GM18499 (cell line): ENCODE measurements around the gene KDM2B.

ENCODE experiments used
- ATAC-seq: cut with Tn5 transposase; IDR thresholded peaks from one replicate; pipeline ENCODE4 v1.9.1; 2021; ENCODE audit warnings: moderate number of reproducible peaks; ENCODE audit not compliant: insufficient read depth, unreplicated experiment

KDM2B gene

DNA sequence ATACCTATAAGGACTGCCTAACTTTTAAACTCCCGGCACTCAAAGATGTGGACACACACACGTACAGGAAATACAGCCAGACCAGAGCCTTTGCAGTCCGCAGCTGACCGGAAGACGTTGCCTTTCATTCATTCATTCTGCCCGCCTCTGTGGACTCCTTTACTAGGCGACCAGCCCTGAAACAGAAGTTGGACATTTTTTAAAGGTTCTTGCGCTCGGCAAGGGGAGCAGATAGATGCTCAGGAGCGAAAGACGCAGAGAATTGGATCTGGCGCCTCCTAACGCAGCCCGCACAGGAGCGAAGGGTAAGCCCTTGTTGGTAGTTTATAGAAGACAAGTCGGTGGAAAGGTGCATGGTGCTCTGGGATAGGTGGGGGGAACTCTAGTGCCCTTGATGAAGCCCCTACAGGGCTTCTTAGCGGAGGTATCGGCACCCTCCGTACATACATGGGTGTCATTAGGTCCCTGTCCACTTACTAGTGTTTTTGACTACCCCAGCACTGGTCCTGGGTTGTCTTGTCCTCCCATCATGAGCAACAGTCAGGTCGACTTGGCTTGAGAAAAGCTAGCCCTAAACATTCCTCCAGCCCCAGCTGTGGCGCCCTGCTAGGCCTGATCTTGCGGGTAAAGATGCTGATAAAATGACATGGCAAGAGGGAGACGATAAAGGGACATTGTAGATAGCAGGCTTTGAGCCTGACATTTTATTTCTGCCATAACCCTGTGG, at the start of gene KDM2B:
Gene KDM2B (minus strand): TSS at position 65 of the 727 bp plus-strand sequence. CDS start 112 bp downstream, outside the sequence.
- ATAC-seq, result no peak

DNA sequence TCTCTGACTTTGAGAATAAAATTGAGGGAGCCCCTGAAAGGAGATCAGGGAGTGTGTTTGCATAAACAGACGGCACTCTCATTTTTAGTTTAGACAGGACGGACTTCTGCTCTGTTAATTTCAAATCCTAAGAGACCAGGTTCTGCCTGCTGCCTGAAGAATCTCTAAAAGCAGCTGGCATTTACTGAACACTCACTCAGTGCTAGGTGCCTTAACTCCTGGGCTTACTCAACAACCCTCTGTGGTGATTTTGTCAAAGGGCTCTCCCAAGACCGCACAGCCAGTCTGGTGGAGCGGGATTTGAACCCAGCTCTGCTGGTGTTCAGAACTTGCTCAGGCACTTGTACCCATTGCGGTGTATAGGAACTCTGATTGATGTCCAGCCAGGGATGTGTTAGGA, 47.7 kb upstream of the KDM2B start:
- ATAC-seq, result no peak

DNA sequence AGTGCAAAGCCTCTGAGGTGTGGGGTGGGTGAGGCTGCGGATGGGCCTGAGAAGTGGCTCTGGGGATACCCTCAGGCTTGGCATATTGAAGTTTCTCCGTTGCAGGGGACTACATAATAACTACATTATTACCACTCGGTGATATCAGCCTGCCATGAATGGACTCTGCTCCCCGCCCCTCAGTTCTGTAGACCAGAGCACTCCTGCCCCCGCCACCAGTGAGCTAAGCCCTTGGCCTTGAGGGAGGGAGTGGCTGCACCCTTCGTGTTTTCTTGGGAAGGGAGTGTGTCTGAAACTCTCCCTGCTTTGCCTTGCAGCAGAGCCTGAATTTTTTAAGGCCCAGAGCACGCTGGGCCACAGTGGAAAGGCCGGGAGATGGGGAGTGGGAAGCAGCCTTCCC, 47.2 kb upstream of the KDM2B start:
- no peak for ATAC-seq

DNA sequence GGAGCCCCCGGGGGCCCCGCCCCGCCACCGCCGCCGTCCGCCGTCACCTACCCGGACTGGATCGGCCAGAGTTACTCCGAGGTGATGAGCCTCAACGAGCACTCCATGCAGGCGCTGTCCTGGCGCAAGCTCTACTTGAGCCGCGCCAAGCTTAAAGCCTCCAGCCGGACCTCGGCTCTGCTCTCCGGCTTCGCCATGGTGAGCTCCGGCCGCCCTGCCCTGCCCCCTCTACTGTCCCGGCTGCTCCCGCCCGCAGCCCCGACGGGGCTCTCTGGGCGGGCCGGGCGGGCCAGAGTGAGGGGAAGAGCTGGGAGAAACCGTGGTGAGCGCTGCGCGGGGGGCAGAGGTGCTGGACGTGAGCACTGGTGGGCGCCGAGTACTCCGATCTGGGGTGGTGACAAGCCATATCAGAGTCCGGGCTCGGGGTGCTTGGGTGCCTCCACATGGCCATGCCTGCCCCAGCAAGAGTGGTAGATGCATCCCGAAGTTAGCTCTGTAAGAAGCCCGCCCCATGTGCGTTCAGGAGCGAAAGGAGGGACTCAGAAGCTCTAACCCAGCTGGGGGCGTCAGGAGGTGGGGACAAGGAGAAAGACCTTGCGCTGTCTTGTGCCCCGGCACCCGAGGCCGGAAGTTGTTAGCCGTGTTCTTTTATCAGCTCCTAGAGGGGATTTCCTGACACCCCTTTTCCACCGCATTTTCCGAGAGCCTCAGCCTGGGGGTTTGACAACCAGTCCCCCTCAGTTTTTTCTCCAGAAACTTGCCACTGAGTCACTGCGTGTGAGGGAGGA, 46.2 kb upstream of the KDM2B start:
- peak; percentile 27 for ATAC-seq

DNA sequence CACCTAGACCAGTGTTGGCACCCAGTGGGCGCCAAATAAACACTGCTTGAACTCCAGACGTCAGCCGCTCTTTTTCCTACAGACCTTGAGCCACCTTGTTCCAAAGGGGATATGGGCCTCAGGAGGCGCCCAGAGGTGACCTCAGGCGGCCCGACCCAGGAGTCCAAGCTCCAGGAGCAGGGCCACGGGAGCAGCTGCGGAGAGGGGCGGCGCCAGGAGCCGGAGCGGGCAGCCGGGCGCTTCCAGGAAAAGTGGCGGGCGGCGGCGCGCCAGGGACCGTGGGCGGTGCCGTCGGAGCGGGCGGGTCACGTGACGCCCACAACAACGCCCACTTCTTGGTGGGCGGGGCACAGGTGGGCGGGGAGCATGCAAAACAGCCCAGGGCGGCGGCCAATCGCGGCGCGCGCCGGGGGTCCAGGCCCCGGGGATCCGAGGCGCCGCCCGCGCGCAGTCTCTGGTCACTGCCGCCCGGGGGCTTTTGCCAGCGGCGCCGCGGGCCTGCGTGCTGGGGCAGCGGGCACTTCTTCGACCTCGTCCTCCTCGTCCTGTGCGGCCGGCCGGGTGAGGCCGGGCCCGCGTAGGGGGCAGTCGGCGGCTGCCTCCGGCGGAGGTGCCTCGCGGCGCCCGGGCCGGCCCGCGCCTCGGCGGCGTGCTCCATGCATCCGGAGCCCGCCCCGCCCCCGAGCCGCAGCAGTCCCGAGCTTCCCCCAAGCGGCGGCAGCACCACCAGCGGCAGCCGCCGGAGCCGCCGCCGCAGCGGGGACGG, 45.4 kb upstream of the KDM2B start, which contains the start of gene ORAI1:
Gene ORAI1 (plus strand): TSS at position 444 of the 766 bp plus-strand sequence.
- peak; percentile 33 for ATAC-seq

DNA sequence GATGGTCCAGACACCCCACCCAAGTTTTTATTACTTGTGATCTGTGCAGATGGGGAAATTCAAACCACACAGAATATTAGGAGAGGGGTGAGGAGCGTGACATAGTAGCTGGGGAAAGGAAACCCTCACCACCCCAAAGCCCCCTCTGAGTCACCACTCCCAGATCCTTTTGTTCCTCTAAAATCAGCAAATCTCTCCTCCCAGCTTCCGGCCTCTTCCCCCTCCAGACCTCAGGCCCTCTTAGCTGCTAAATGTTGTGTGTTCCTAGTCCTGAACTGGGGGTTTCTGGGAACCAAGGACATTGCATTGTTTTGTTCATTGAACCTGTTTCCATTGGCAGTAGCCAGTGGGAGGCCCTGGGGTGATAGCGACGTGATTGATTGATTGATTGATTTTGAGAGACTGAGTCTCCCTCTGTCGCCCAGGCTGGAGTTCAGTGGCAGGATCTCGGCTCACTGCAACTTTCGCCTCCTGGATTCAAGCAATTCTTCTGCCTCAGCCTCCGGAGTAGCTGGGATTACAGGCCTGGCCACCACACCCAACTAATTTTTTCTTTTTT, 39.6 kb upstream of the KDM2B start:
- ATAC-seq, result no peak

DNA sequence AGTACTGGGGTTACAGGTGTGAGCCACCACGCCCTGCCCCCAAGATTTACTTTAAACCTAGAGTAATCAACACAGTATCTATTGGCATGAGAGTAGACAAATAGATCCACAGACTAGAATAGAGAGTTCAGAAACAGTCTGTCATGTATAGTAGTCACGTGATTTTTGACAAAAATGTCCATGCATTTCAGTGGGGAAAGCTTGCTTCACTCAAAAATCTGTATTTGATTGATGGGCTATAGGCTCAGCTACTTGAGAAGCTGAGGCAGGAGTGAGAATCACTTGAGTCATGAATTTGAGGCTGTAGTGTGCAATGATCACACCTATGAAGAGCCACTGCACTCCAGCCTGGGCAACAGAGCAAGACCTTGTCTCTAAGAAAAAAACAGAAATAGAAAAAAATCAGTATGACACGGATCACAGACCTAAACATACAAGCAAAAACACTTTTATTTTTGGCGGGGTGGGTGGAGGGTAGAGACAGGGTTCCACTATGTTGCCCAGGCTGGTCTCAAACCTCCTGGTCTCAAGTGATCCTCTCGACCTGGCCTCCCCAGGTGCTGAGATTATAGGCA, 37.9 kb upstream of the KDM2B start:
- no peak for ATAC-seq

DNA sequence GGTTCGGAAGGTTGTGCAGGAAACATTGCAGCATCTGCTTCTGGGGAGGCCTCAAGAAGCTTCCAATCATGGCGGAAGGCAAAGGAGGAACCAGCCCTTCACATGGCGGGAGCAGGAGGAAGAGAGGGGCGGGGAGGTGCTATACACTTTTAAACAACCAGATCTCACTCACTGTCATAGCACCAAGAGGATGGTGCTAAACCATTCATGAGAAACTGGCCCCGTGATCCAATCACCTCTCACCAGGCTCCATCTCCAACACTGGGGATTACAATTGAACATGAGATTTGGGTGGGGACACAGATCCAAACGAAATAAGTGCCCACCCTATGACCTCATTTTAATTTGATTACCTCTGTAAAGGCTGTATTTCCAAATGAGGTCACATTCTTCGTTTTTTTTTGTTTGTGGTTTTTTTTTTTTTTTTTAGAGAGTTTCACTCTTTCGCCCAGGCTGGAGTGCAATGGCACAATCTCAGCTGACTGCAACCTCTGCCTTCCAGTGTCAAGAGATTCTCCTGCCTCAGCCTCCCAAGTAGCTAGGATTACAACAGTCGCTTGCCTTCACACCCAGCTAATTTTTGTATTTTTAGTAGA, 34.1 kb upstream of the KDM2B start:
- no peak for ATAC-seq

DNA sequence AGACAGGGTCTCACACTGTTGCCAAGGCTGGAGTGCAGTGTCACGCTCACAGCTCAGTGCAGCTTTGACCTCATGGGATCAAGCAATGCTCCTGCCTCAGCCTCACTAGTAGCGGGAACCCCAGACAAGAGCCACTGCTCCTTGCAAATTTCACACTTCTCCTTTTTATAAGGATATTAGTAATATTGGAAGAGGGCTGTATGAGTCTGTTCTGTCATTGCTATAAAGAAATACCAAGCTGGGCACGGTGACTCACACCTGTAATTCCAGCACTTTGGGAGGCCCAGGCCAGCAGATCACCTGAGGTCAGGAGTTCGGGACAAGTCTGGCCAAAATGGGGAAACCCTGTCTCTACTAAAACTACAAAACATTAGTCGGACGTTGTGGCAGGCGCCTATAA, 32.6 kb upstream of the KDM2B start:
- no peak for ATAC-seq

DNA sequence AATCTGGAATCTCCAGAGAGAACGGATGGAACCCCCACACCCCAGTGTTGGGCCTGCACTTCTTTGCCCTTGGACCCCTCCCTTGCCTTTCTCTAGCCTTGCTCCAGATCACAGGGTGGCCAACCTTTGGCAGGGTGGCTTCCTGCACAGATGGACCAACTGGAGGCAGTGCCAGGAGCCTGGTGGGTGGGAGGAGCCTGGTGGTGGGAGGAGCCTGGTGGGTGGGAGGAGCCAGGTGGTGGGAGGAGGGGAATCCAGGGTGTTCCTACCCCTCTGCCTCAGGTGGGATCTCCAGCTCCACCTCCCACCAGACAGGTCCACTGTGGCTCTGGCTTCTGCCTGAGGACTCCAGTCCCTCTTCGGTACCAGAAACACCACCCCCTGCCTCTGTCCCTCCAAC, 30.5 kb upstream of the KDM2B start:
- ATAC-seq, result no peak

DNA sequence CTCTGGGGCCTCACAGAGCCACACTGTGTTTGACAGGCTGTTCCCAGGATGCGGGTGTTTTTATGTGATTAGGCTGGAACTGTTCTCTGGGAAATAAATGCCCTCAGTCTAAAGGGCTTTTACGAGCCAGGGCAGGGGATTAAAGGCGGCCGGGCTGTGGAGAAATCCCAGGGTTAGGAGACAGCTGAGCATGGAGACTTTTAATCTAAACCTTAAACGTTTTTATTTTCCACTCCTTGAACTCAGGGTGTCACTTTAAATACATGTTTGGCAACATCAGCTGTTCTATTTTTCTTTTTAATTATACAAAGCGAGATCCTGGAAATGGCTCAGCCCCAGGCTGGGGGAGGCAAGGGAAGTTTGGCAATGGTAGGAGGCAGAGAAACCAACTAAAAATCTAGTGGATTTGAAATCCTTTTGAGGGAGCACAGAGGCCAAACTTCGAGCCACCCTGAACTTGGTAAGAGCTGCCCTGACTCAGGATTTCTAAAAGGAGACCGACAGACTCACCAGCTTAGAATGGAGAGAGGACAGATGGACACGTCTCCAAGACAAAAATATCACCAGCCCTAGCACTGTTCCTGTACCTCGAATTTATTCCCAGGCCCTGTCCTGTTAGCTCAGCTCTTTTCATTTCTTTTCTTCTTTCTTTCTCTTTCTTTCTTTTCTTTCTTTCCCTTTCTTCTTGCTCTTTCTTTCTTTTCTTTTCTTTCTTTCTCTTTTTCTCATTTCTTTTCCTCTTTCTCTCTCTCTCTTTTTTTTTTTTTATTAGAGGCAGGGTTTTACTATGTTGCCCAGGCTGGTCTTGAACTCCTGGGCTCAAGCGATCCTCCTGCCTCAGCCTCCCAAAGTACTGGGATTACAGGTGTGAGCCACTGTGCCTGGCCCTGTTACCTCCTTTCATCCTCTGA, 29.7 kb upstream of the KDM2B start:
- ATAC-seq, result no peak

DNA sequence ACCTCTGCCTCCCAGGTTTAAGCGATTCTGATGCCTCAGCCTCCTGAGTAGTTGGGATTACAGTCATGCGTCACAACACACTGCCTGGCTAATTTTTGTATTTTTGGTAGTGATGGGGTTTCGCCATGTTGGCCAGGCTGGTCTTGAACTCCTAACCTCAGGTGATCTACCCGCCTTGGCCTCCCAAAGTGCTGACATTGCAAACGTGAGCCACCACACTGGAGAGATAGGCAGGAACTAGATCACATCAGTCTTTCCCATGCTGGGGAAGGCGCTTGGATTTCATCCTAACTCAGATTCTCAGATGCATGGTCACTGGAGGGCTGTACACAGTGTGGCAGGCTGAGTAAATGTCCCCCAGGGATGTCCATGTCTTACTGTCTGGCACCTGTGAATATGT, 27.5 kb upstream of the KDM2B start:
- no peak for ATAC-seq

DNA sequence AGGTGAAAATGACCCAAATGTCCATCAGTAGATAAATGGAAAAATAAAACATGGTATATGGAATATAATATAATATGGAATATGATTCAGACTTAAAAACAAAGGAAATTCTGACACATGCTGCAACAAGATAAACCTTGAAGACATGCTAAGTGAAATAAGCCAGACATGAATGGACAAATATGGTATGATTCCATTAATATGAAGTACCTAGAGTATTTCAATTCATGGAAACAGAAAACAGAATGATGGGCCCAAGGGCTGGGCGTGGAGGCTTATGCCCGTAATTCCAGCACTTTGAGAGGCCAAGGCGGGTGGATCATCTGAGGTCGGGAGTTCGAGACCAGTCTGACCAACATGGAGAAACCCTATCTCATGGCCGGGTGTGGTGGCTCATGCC, 22.8 kb upstream of the KDM2B start:
- ATAC-seq, result no peak

DNA sequence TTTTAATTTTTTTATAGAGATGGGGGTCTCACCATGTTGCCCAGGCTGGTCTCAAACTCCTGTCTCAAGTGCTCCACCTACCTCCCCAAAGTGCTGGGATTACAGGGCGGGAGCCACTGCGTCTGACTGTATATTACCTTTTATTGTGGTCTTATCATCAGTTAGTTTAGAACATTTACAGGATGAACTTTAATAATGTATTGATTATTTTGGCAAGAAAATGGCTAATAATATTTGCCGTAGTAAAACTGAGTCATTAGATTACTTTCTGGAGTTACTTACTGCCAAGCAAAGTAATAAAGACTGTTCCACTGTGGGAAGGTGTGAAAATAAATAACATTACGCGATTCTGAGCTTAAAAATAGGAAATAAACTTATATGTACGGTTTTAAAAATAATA, 21.9 kb upstream of the KDM2B start:
- no peak for ATAC-seq

DNA sequence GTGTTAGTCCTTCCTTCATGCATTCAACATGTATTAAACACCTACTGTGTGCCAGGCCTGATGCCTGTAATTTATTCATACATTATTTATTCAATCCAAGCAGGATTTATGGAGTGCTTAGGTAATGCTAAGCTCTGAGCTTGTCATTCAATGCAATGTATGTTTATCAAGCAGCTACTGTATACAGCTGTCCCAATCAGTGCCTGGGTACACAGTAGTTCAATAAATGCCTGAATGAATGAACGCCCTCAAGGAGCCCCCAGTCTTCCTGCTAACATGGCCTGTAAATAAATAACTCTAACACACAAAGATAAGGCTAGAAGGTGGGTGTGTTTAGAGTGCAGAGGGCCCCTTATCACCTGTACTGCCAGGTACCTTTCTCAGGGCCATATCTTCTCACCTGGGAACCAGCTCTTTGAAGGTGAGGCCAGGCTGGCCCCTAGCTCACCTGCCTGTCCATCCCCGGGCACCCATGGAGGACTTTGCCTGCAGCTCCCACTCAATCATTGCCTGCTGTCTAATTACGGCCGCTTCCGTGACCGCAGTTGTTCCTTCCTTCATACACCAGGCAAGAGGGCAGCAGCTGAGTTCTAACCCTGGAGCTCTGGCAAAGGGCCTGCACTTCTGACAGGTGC, 20.0 kb upstream of the KDM2B start:
- ATAC-seq, result no peak

DNA sequence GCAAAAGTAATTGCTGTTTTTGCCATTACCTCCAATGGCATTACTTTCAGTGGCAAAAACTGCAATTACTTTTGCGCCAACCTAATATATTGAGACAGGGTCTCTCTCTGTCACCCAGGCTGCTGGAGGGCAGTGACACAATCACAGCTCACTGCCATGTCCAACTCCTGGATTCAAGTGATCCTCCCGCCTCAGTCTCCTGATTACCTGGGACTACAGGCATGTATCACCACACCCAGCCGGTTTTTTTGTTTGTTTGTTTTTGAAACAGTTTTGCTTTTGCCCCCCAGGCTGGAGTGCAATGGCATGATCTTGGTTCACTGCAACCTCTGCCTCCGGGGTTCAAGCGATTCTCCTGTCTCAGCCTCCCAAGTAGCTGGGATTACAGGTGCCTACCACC, 15.7 kb upstream of the KDM2B start:
- ATAC-seq, result no peak

DNA sequence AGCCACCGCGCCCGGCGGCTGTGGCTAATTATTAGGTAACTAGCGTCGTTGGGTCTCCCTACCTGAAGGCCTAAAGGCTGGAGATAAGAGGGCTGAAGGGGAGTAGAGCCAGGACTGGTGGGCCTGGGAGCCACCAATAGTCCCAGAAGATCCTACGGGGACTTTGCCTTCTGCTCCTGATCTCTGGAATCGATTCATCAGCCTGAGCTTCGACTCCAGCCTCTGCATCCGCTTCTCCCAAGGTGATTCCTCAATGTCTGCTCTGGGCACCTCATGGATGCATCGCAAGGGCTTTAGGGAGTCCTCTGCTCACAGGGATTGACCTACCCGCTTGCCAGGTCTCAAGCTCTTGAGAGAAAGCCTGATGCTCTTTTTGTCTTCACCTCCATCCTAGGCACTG, 14.7 kb upstream of the KDM2B start:
- ATAC-seq, result no peak

DNA sequence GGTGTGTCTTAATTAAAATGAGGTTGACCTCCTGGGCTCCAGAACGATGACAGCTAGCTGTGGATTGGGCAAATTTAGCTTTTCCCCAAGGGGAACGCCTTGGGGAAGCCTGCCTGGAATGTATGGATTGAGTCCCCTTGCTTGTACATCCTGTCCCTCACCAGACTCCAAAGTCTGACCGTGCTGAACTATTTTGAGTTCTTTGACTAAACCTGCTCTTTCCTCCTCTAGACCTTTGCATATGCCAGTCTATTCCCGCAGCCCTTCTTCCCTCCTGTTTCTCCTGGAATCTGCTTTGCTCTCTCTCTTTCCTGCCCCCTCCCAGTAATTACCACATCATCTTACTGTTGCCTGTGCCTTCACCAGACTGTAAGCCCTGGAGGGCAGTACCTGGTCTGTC, 11.5 kb upstream of the KDM2B start:
- ATAC-seq, result no peak
